CD4-positive, alpha-beta T cell treated with Interleukin-4 for 1 hour (primary cell): Measurements from ENCODE around the gene SHC2.
"Not testable (repeated sequence)": the region's sequence is repeated elsewhere in the genome, so short reads cannot be mapped to it uniquely, and the experiment has no call there.

Experiments used
- DNase-seq, 2 donors: peaks; one replicate each; pipeline ENCODE4 v3.0.0-alpha.2; 2020 to 2022

Gene SHC2

GRCh38 chr19:444677-445210, 16.1 kb downstream of the SHC2 start:
- no peak for DNase-seq

GRCh38 chr19:443005-443404, 17.8 kb downstream of the SHC2 start:
- DNase-seq = no peak

GRCh38 chr19:442085-442484, 18.7 kb downstream of the SHC2 start:
- DNase-seq = no peak

GRCh38 chr19:441213-441836, 19.5 kb downstream of the SHC2 start:
- no peak for DNase-seq

- no peak for DNase-seq
These were observed 20.2 kb downstream of the SHC2 start for GRCh38 chr19:440391-441212.

- DNase-seq = no peak
These were observed 21.5 kb downstream of the SHC2 start for GRCh38 chr19:439167-439900.

- DNase-seq = no peak
These were observed 22.3 kb downstream of the SHC2 start for GRCh38 chr19:438416-438958.

GRCh38 chr19:437041-437440, 23.8 kb downstream of the SHC2 start:
- no peak for DNase-seq

GRCh38 chr19:436413-436950, 24.4 kb downstream of the SHC2 start:
- no peak for DNase-seq

GRCh38 chr19:435707-436412, 25.0 kb downstream of the SHC2 start:
- no peak for DNase-seq

- DNase-seq = no peak
These were observed 25.7 kb downstream of the SHC2 start for GRCh38 chr19:435056-435706.

GRCh38 chr19:434152-434960, 26.5 kb downstream of the SHC2 start:
- DNase-seq = no peak

GRCh38 chr19:430701-431100, 30.1 kb downstream of the SHC2 start:
- DNase-seq = no peak

- DNase-seq = no peak
These were observed 32.7 kb downstream of the SHC2 start for GRCh38 chr19:428149-428548.

- not testable (repeated sequence) for DNase-seq
These were observed 33.2 kb downstream of the SHC2 start for GRCh38 chr19:427675-428074.

- DNase-seq = no peak
These were observed 33.9 kb downstream of the SHC2 start for GRCh38 chr19:426725-427445.

- DNase-seq = no peak
These were observed 35.8 kb downstream of the SHC2 start for GRCh38 chr19:425056-425455.

GRCh38 chr19:424546-424945, 36.3 kb downstream of the SHC2 start:
- no peak for DNase-seq

- DNase-seq = no peak
These were observed 37.0 kb downstream of the SHC2 start for GRCh38 chr19:423691-424466.

- not testable (repeated sequence) for DNase-seq
These were observed 38.0 kb downstream of the SHC2 start for GRCh38 chr19:422917-423226.
